H9 (cell line): ENCODE data around the gene ADCY4. TPM values are rescaled to one million over a fixed set of nuclear protein-coding genes. Genes with fewer than 3 reads are reported as not detected.

Experiments used
- DNase-seq: peaks from one replicate; pipeline ENCODE4 v3.0.0-alpha.2; 2017
- H2AFZ ChIP-seq: one replicate; pipeline ENCODE4 v1.6.1; 2013; ENCODE audit warnings: mild to moderate bottlenecking, low read length, control low read depth, moderate library complexity
- H2AK5ac ChIP-seq: 2 replicates; pipeline ENCODE4 v1.6.1; 2013; ENCODE audit warnings: low read length, control low read depth, mixed read lengths; ENCODE audit not compliant: insufficient read length
- H2BK120ac ChIP-seq: one replicate; pipeline ENCODE4 v1.6.1; 2013; ENCODE audit warnings: low read depth, mild to moderate bottlenecking, low read length, control low read depth, inconsistent platforms; ENCODE audit not compliant: poor library complexity, severe bottlenecking
- H2BK12ac ChIP-seq: 2 replicates; pipeline ENCODE4 v1.6.1; 2013; ENCODE audit warnings: low read length, control low read depth, mixed read lengths, low read depth; ENCODE audit not compliant: insufficient read length
- H2BK15ac ChIP-seq: 2 replicates; pipeline ENCODE4 v1.6.1; 2013; ENCODE audit warnings: low read depth, low read length, control low read depth
- H2BK20ac ChIP-seq: one replicate; pipeline ENCODE4 v1.6.1; 2013; ENCODE audit warnings: low read depth, mild to moderate bottlenecking, low read length, control low read depth, inconsistent platforms; ENCODE audit not compliant: poor library complexity, severe bottlenecking
- H2BK5ac ChIP-seq: 2 replicates; pipeline ENCODE4 v1.6.1; 2013; ENCODE audit warnings: low read length, control low read depth, mixed read lengths; ENCODE audit not compliant: insufficient read length
- H3K14ac ChIP-seq: 2 replicates; pipeline ENCODE4 v1.6.1; 2013; ENCODE audit warnings: low read length, control low read depth; ENCODE audit not compliant: insufficient read depth
- H3K18ac ChIP-seq: 2 replicates; pipeline ENCODE4 v1.6.1; 2013; ENCODE audit warnings: low read depth, mild to moderate bottlenecking, mixed read lengths, low read length, control low read depth; ENCODE audit not compliant: insufficient read length
- H3K23ac ChIP-seq: 2 replicates; pipeline ENCODE4 v1.6.1; 2013; ENCODE audit warnings: low read length, control low read depth, mixed read lengths, low read depth; ENCODE audit not compliant: insufficient read length
- H3K23me2 ChIP-seq: 2 replicates; pipeline ENCODE4 v1.6.1; 2013; ENCODE audit warnings: low read depth, mild to moderate bottlenecking, mixed read lengths, low read length, control low read depth; ENCODE audit not compliant: insufficient read length, poor library complexity, severe bottlenecking
- H3K27ac ChIP-seq: 2 replicates; pipeline ENCODE4 v1.5.1; 2013; ENCODE audit warnings: low read length, control low read depth, mixed read lengths, low read depth; ENCODE audit not compliant: insufficient read length
- H3K27me3 ChIP-seq: 2 replicates; pipeline ENCODE4 v1.6.1; 2013; ENCODE audit warnings: low read length, control low read depth, inconsistent platforms; ENCODE audit not compliant: insufficient read depth
- H3K4ac ChIP-seq: 2 replicates; pipeline ENCODE4 v1.6.1; 2013; ENCODE audit warnings: low read depth, mild to moderate bottlenecking, control low read depth, inconsistent platforms, low read length, moderate library complexity
- H3K4me1 ChIP-seq: 2 replicates; pipeline ENCODE4 v1.6.1; 2013; ENCODE audit warnings: low read length, control low read depth, inconsistent platforms; ENCODE audit not compliant: insufficient read depth
- H3K4me2 ChIP-seq: 2 replicates; pipeline ENCODE4 v1.6.1; 2013; ENCODE audit warnings: low read length, control low read depth, mixed read lengths; ENCODE audit not compliant: insufficient read length, insufficient read depth
- H3K56ac ChIP-seq: 2 replicates; pipeline ENCODE4 v1.6.1; 2013; ENCODE audit warnings: low read depth, mild to moderate bottlenecking, mixed read lengths, low read length, control low read depth; ENCODE audit not compliant: insufficient read length
- H3K79me1 ChIP-seq: 2 replicates; pipeline ENCODE4 v1.6.1; 2013; ENCODE audit warnings: low read depth, mild to moderate bottlenecking, moderate library complexity, low read length, control low read depth, inconsistent platforms; ENCODE audit not compliant: insufficient read depth, poor library complexity, severe bottlenecking
- H3K79me2 ChIP-seq: 2 replicates; pipeline ENCODE4 v1.6.1; 2013; ENCODE audit warnings: low read length, control low read depth, inconsistent platforms; ENCODE audit not compliant: insufficient read depth
- H3K9ac ChIP-seq: 2 replicates; pipeline ENCODE4 v1.6.1; 2013; ENCODE audit warnings: low read length, control low read depth, mixed read lengths; ENCODE audit not compliant: insufficient read length; ENCODE audit errors: extremely low read depth
- H3K9me3 ChIP-seq: one replicate; pipeline ENCODE4 v1.6.1; 2013; ENCODE audit warnings: low read depth, low read length, inconsistent platforms; ENCODE audit not compliant: control insufficient read depth
- H3T11ph ChIP-seq: one replicate; pipeline ENCODE4 v1.6.1; 2013; ENCODE audit warnings: mild to moderate bottlenecking, low read length, control low read depth, inconsistent platforms
- H4K20me1 ChIP-seq: one replicate; pipeline ENCODE4 v1.6.1; 2013; ENCODE audit not compliant: control insufficient read depth, insufficient read length, insufficient read depth
- H4K5ac ChIP-seq: 2 replicates; pipeline ENCODE4 v1.6.1; 2013; ENCODE audit warnings: low read depth, mild to moderate bottlenecking, mixed read lengths, low read length, control low read depth; ENCODE audit not compliant: insufficient read length
- H4K8ac ChIP-seq: replicated peaks from 2 replicates; pipeline ENCODE4 v1.6.1; 2013; ENCODE audit warnings: low read length, control low read depth, mixed read lengths, low read depth; ENCODE audit not compliant: insufficient read length
- H4K91ac ChIP-seq: 2 replicates; pipeline ENCODE4 v1.6.1; 2013; ENCODE audit warnings: low read depth, mild to moderate bottlenecking, moderate library complexity, mixed read lengths, low read length, control low read depth; ENCODE audit not compliant: insufficient read length
- H3K27ac Mint-ChIP-seq, 3 experiments: 2 replicates in 2 of 3; 3 replicates in 1 of 3; pipeline ENCODE4 v1.8.0; 2020 to 2021; ENCODE audit warnings: mixed read lengths in 3 of 3, mild to moderate bottlenecking in 1 of 3, moderate library complexity in 1 of 3
- H3K27me3 Mint-ChIP-seq: 2 replicates; pipeline ENCODE4 v1.8.0; 2021; ENCODE audit warnings: low read depth, mild to moderate bottlenecking, moderate library complexity, mixed read lengths
- H3K36me3 Mint-ChIP-seq, 3 experiments: 2 replicates in 2 of 3; 3 replicates in 1 of 3; pipeline ENCODE4 v1.8.0; 2020 to 2021; ENCODE audit warnings: low read depth in 3 of 3, mixed read lengths in 3 of 3; ENCODE audit not compliant: insufficient read depth in 1 of 3
- H3K4me1 Mint-ChIP-seq, 2 experiments: 2 replicates each; pipeline ENCODE4 v1.8.0; 2020; ENCODE audit warnings: mixed read lengths in 2 of 2
- H3K4me3 Mint-ChIP-seq, 2 experiments: 2 replicates in 1 of 2; 3 replicates in 1 of 2; pipeline ENCODE4 v1.8.0; 2020 to 2021; ENCODE audit warnings: mild to moderate bottlenecking in 2 of 2, mixed read lengths in 2 of 2, moderate library complexity in 1 of 2
- H3K9me3 Mint-ChIP-seq, 2 experiments: 2 replicates in 1 of 2; 3 replicates in 1 of 2; pipeline ENCODE4 v1.8.0; 2020; ENCODE audit warnings: mild to moderate bottlenecking in 2 of 2, mixed read lengths in 2 of 2, moderate library complexity in 1 of 2
- CTCF ChIP-seq: fragments of 200-600 bp; sonication (generic); conservative IDR thresholded peaks from 3 replicates; pipeline ENCODE4 v1.8.0; 2021; ENCODE audit warnings: antibody characterized with exemption, mild to moderate bottlenecking
- whole genome bisulfite sequencing: extraction: QIAGEN DNeasy Blood & Tissue Kit; methylation state at CpG from one replicate; pipeline ENCODE4 v1.1.7; 2013; ENCODE audit warnings: missing lambda C conversion rate, low lambda C conversion rate, mixed read lengths; ENCODE audit not compliant: insufficient read length; ENCODE audit errors: extremely low coverage; 5-methylcytosine and 5-hydroxymethylcytosine counted together
- total RNA-seq: library from RNA; stranded (reverse); gene quantifications from 2 replicates; pipeline ENCODE4 v1.2.1, GENCODE V29; 2021

The ADCY4 gene
- total RNA-seq, 1 experiment from 2014 or later: 0.09 TPM

GRCh38 chr14:24300326-24300980, 34.4 kb downstream of the ADCY4 start:
- Histone ChIP-seq H3K4me1 (peaks cover 4% of the 10 kb centered on the region; the same call in 1 of the 2 replicates), H2BK5ac (no peak overlapping the region), H4K20me1 (no peaks in the 10 kb centered on the region), H3K9ac (peak overlapping the region; percentile 76), H3K23me2 (peaks cover 11% of the 10 kb centered on the region), H4K91ac (no peak overlapping the region), H4K8ac (no peak overlapping the region), H3K14ac (no peak overlapping the region), H3K18ac (no peak overlapping the region), H2AFZ (no peak overlapping the region), H2BK15ac (no peak overlapping the region), H4K5ac (no peak overlapping the region), H3K4me2 (peak overlapping the region; percentile 100), H3K79me2 (peaks cover 4% of the 10 kb centered on the region; the same call in 1 of the 2 replicates), H3K56ac (no peak overlapping the region), H3K79me1 (peaks cover 3% of the 10 kb centered on the region), H2BK12ac (no peak overlapping the region), H3K27ac (no peak overlapping the region), H3K23ac (no peak overlapping the region), H2BK20ac (no peak overlapping the region), H3T11ph (no peak overlapping the region), H2AK5ac (no peak overlapping the region), H2BK120ac (no peak overlapping the region), H3K4ac (no peak overlapping the region), H3K27me3 (no peaks in the 10 kb centered on the region), H3K9me3 (no peaks in the 10 kb centered on the region)
- peaks cover 31 to 59% (median 56%) of the 10 kb centered on the region in 3 experiments for H3K36me3 Mint-ChIP-seq
- no peak for DNase-seq
- no peaks in the 10 kb centered on the region; the same call in 1 of the 2 replicates for H3K27me3 Mint-ChIP-seq
- TF ChIP-seq CTCF: no peak
- H3K9me3 Mint-ChIP-seq: no peaks in the 10 kb centered on the region; a peak in 1 of 5 replicates
- peak overlapping the region; percentile 91 to 93 for H3K4me3 Mint-ChIP-seq
- H3K27ac Mint-ChIP-seq: peak overlapping the region in 2 of 3 experiments; percentile 83 to 97; a peak in 3 of 7 replicates
- WGBS: no CpG with 5 or more reads among the region's 16 CpGs
- peaks cover 21 to 22% of the 10 kb centered on the region in 2 experiments for H3K4me1 Mint-ChIP-seq
